PC-9 (cell line): ENCODE measurements around the gene AUTS2. TPM values are rescaled to one million over a fixed set of nuclear protein-coding genes. Genes with fewer than 3 reads are reported as not detected.
"Not testable (repeated sequence)": the region's sequence is repeated elsewhere in the genome, so short reads cannot be mapped to it uniquely, and the experiment has no call there.

Experiments
- BruUV-seq: library from RNA; stranded (reverse); fragments of 400-500 nt; replicated peaks from 2 replicates; lab custom pipeline; 2021; lab: Mats Ljungman, UMichigan
- CTCF ChIA-PET: fragments of 300-600 bp; sonication (Branson Sonifier 250); formaldehyde crosslinking; loops from one replicate; lab custom pipeline; 2022; ENCODE audit warnings: antibody characterized with exemption; lab: Charles Lee
- POLR2A ChIA-PET: fragments of 300-600 bp; sonication (Branson Sonifier 250); formaldehyde crosslinking; loops from one replicate; lab custom pipeline; 2022; ENCODE audit warnings: antibody characterized with exemption; ENCODE audit not compliant: unreplicated experiment; lab: Charles Lee
- DNase-seq, 2 experiments: peaks; one replicate each; pipeline versions ENCODE4 v3.0.0 to v3.0.0-alpha.2; 2015 to 2022; ENCODE audit warnings: mixed read lengths in 1 of 2
- H2AFZ ChIP-seq: fragments of 200-600 bp; sonication (generic); 2 replicates; pipeline ENCODE4 v1.8.1; 2017; ENCODE audit warnings: antibody characterized with exemption
- H3F3A ChIP-seq: fragments of 200-600 bp; sonication (generic); 2 replicates; pipeline ENCODE4 v1.8.1; 2017; ENCODE audit warnings: antibody characterized with exemption, mild to moderate bottlenecking, low read depth; ENCODE audit not compliant: insufficient read depth
- H3K27ac ChIP-seq: fragments of 200-600 bp; sonication (generic); 2 replicates; pipeline ENCODE4 v1.6.1; 2016; ENCODE audit warnings: mixed run types
- H3K27me3 ChIP-seq: fragments of 200-600 bp; sonication (generic); 2 replicates; pipeline ENCODE4 v1.6.1; 2016; ENCODE audit warnings: low read depth, mixed run types; ENCODE audit not compliant: insufficient read depth
- H3K36me3 ChIP-seq: fragments of 200-600 bp; sonication (generic); 2 replicates; pipeline ENCODE4 v1.6.1; 2016; ENCODE audit warnings: low read depth, mixed run types
- H3K4me1 ChIP-seq: fragments of 200-600 bp; sonication (generic); replicated peaks from 2 replicates; pipeline ENCODE4 v1.6.1; 2016; ENCODE audit warnings: mixed run types; ENCODE audit not compliant: insufficient read depth
- H3K4me2 ChIP-seq: fragments of 200-600 bp; sonication (generic); 2 replicates; pipeline ENCODE4 v1.6.1; 2017; ENCODE audit warnings: mixed run types
- H3K4me3 ChIP-seq: fragments of 200-600 bp; sonication (generic); 2 replicates; pipeline ENCODE4 v1.6.1; 2016; ENCODE audit warnings: mixed run types
- H3K79me2 ChIP-seq: fragments of 200-600 bp; sonication (generic); 2 replicates; pipeline ENCODE4 v1.6.1; 2017; ENCODE audit warnings: low read depth, mixed run types
- H3K9me2 ChIP-seq: fragments of 200-600 bp; sonication (generic); 2 replicates; pipeline ENCODE4 v1.8.1; 2017; ENCODE audit warnings: mild to moderate bottlenecking; ENCODE audit not compliant: insufficient read depth
- H3K9me3 ChIP-seq: fragments of 200-600 bp; sonication (generic); 2 replicates; pipeline ENCODE4 v1.8.1; 2016; ENCODE audit warnings: low read depth; ENCODE audit not compliant: insufficient read depth
- H4K20me1 ChIP-seq: fragments of 200-600 bp; sonication (generic); 2 replicates; pipeline ENCODE4 v1.8.1; 2017; ENCODE audit not compliant: insufficient read depth
- CTCF ChIP-seq: fragments of 200-600 bp; sonication (generic); conservative IDR thresholded peaks from 2 replicates; pipeline ENCODE4 v1.6.1; 2017; ENCODE audit warnings: mixed run types, antibody characterized with exemption, mild to moderate bottlenecking, moderate library complexity
- EZH2 ChIP-seq: fragments of 200-600 bp; sonication (generic); IDR thresholded peaks from 2 replicates; pipeline ENCODE4 v1.8.0; 2017; ENCODE audit warnings: antibody characterized with exemption, low read depth
- intact Hi-C: fragments of 100-400 bp; cut with micrococcal nuclease; formaldehyde crosslinking; loops from one replicate; pipeline ENCODE4 v1.10.0; 2022; ENCODE audit not compliant: unreplicated experiment
- total RNA-seq: library from RNA; stranded (reverse); gene quantifications from 2 replicates; pipeline ENCODE4 v1.2.3, GENCODE V29; 2021

AUTS2 gene
- total RNA-seq, 1 experiment from 2014 or later: not detected

GRCh38 chr7:70270149-70270548 is 671.9 kb downstream of the AUTS2 start:
- no peak overlapping the region for H2AFZ ChIP-seq
- ChIA-PET CTCF (no interaction called here), POLR2A (no interaction called here)
- DNase-seq: no peak
- no TSS peak for BruUV-seq
- no peaks in the 10 kb centered on the region for H3K9me2 ChIP-seq
- H3K27ac ChIP-seq: no peak overlapping the region
- H3K9me3 ChIP-seq: no peaks in the 10 kb centered on the region
- TF ChIP-seq CTCF (no peak), EZH2 (no peak)
- no peaks in the 10 kb centered on the region for H3K36me3 ChIP-seq
- H3K27me3 ChIP-seq: 0 out of 2 replicates have a peak, but pooled peaks cover 3% of the 10 kb centered on the region
- no peaks in the 10 kb centered on the region for H3K79me2 ChIP-seq
- intact Hi-C loops: no loop called here
- H4K20me1 ChIP-seq: no peaks in the 10 kb centered on the region
- no peak overlapping the region for H3K4me3 ChIP-seq
- no peak overlapping the region for H3K4me2 ChIP-seq
- no peaks in the 10 kb centered on the region for H3F3A ChIP-seq
- no peaks in the 10 kb centered on the region for H3K4me1 ChIP-seq

DNA sequence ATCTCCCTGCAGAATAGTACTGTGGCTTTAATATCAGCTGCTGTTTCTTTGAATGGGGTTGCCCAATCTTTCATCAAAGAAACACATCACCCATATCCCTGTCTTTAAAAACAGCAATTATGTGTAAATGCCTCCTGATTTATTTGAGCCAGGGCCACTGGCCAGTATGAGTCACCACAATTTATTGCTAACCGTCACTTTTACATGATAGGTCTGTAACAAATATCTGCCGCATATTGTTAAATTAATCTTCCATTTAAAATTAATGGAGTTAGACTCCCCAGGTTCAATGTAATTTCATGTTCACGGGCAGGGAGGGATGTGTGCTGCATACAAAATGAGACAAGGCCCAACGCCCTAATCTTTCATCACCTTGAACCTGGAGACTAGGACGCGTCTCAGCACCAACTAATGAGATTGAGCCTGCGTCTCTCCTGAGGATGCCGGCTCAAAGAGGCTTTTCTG is 673.4 kb downstream of the AUTS2 start:
- Histone ChIP-seq H4K20me1 (no peaks in the 10 kb centered on the region), H3K4me2 (no peak overlapping the region), H3K79me2 (no peaks in the 10 kb centered on the region), H3K4me3 (no peak overlapping the region), H3F3A (no peaks in the 10 kb centered on the region), H3K27ac (no peak overlapping the region), H3K9me3 (no peaks in the 10 kb centered on the region), H3K36me3 (no peaks in the 10 kb centered on the region), H3K27me3 (0 out of 2 replicates have a peak, but pooled peaks cover 3% of the 10 kb centered on the region), H2AFZ (no peak overlapping the region), H3K4me1 (no peaks in the 10 kb centered on the region), H3K9me2 (no peaks in the 10 kb centered on the region)
- ChIA-PET CTCF (no interaction called here), POLR2A (no interaction called here)
- intact Hi-C loops: no loop called here
- no TSS peak for BruUV-seq
- TF ChIP-seq EZH2 (no peak), CTCF (no peak)
- DNase-seq: no peak

DNA sequence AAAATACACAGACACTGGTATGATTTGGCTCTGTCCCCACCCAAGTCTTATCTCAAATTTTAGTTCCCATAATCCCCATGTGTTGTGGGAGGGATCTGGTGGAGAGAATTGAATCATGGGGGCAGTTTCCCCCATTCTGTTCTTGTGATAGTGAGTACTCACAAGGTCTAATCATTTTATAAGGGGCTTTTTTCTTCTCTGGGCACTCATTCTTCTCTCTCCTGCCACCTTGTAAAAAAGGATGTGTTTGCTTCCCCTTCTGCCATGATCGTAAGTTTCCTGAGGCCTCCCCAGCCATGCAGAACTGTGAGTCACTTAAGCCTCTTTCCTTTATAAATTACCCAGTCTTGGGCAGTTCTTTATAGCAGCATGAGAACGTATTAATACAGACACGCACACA is 677.3 kb downstream of the AUTS2 start:
- H4K20me1 ChIP-seq, CTCF ChIA-PET, H2AFZ ChIP-seq, H3K4me2 ChIP-seq, POLR2A ChIA-PET, H3K9me3 ChIP-seq, H3K79me2 ChIP-seq, H3K9me2 ChIP-seq, H3K4me1 ChIP-seq, H3K4me3 ChIP-seq, H3F3A ChIP-seq, H3K36me3 ChIP-seq, H3K27ac ChIP-seq, intact Hi-C loops, BruUV-seq, DNase-seq: not testable (repeated sequence)
- 0 out of 2 replicates have a peak, but pooled peaks cover 17% of the 10 kb centered on the region for H3K27me3 ChIP-seq

GRCh38 chr7:70285187-70285586 is 686.9 kb downstream of the AUTS2 start:
- no peaks in the 10 kb centered on the region for H3K4me1 ChIP-seq
- H3K27ac ChIP-seq: no peak overlapping the region
- no peaks in the 10 kb centered on the region for H3K9me3 ChIP-seq
- 0 out of 2 replicates have a peak, but pooled peaks cover 3% of the 10 kb centered on the region for H3K27me3 ChIP-seq
- H3K4me2 ChIP-seq: no peak overlapping the region
- H3K9me2 ChIP-seq: no peaks in the 10 kb centered on the region
- no peak overlapping the region for H2AFZ ChIP-seq
- POLR2A ChIA-PET: no interaction called here
- no peak overlapping the region for H3K4me3 ChIP-seq
- no peaks in the 10 kb centered on the region for H3F3A ChIP-seq
- intact Hi-C loops: no loop called here
- no peaks in the 10 kb centered on the region for H3K36me3 ChIP-seq
- CTCF ChIA-PET: no interaction called here
- TF ChIP-seq CTCF (no peak), EZH2 (no peak)
- H3K79me2 ChIP-seq: no peaks in the 10 kb centered on the region
- no peak for DNase-seq
- no TSS peak for BruUV-seq
- no peaks in the 10 kb centered on the region; the same call in 1 of the 2 replicates for H4K20me1 ChIP-seq
